Neural cell (in vitro differentiated cells): ENCODE results near the gene PRPF4.

Source experiments
- CTCF ChIP-seq: fragments of 450-650 bp; IDR thresholded peaks from 2 replicates; pipeline ENCODE4 v1.5.1; 2014; ENCODE audit warnings: antibody characterized with exemption, mild to moderate bottlenecking, moderate library complexity; ENCODE audit not compliant: poor library complexity, severe bottlenecking
- EP300 ChIP-seq: fragments of 450-650 bp; conservative IDR thresholded peaks from 2 replicates; pipeline ENCODE4 v1.6.1; 2014; ENCODE audit warnings: antibody characterized with exemption, mild to moderate bottlenecking, moderate library complexity; ENCODE audit not compliant: poor library complexity, severe bottlenecking
- EZH2 ChIP-seq: fragments of 200-600, 300-800 bp; shearing (Covaris generic), sonication (generic); IDR thresholded peaks from 2 replicates; pipeline ENCODE4 v1.6.1; 2014; ENCODE audit warnings: antibody characterized with exemption, low read length, borderline replicate concordance, mild to moderate bottlenecking; ENCODE audit not compliant: insufficient read depth, poor library complexity, severe bottlenecking
- MXI1 ChIP-seq: fragments of 450-650 bp; conservative IDR thresholded peaks from 2 replicates; pipeline ENCODE4 v1.6.1; 2014; ENCODE audit warnings: antibody characterized with exemption, mild to moderate bottlenecking; ENCODE audit not compliant: poor library complexity, severe bottlenecking
- TAF1 ChIP-seq: IDR thresholded peaks from 2 replicates; pipeline ENCODE4 v1.6.1; 2012; ENCODE audit warnings: low read depth

DNA sequence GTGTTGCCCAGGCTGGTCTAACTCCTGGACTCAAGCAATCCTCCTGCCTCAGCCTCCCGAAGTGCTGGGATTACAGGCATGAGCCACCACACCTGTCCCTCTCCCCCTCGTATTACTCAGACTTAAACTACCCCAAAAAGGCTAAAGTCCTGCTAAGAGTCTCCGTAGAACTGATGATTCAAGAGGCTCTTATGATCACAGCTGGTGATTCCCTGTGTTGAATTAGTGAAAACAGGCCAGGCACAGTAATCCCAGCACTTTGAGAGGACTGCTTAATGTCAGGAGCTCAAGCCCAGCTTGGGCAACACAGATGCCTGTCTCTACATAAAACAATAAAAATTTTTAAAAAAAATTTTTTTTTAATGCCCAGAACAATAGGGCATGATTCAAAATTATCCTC is 9.3 kb upstream of the PRPF4 start:
- TF ChIP-seq CTCF = no peak
- TF ChIP-seq EP300 = no peak
- no peak for TF ChIP-seq TAF1
- no peak for TF ChIP-seq EZH2
- TF ChIP-seq MXI1 = no peak
